Smooth muscle cell (in vitro differentiated cells): Measurements from ENCODE around the gene SLC38A8. TPM values are rescaled to one million over a fixed set of nuclear protein-coding genes. Genes with fewer than 3 reads are reported as not detected.

Experiments used
- DNase-seq: peaks from one replicate; lab custom pipeline; 2025; ENCODE audit not compliant: unreplicated experiment; lab: John Stamatoyannopoulos, UW
- H2AFZ ChIP-seq: fragments of 200-600 bp; sonication (generic); 2 replicates; pipeline ENCODE4 v1.6.0; 2016; ENCODE audit warnings: antibody characterized with exemption, low read depth, mild to moderate bottlenecking
- H3F3A ChIP-seq: fragments of 200-600 bp; sonication (generic); 2 replicates; pipeline ENCODE4 v1.6.0; 2017; ENCODE audit warnings: antibody characterized with exemption, low read depth
- H3K27ac ChIP-seq: fragments of 200-600 bp; sonication (generic); 2 replicates; pipeline ENCODE4 v1.5.1; 2016; ENCODE audit warnings: low read depth, mild to moderate bottlenecking
- H3K27me3 ChIP-seq: fragments of 200-600 bp; sonication (generic); 2 replicates; pipeline ENCODE4 v1.6.1; 2016; ENCODE audit warnings: low read depth, mild to moderate bottlenecking
- H3K36me3 ChIP-seq: fragments of 200-600 bp; sonication (generic); 2 replicates; pipeline ENCODE4 v1.5.1; 2016; ENCODE audit warnings: low read depth
- H3K4me1 ChIP-seq: fragments of 200-600 bp; sonication (generic); 2 replicates; pipeline ENCODE4 v1.5.1; 2016; ENCODE audit warnings: low read depth
- H3K4me2 ChIP-seq: fragments of 200-600 bp; sonication (generic); 2 replicates; pipeline ENCODE4 v1.6.0; 2016; ENCODE audit warnings: mild to moderate bottlenecking
- H3K4me3 ChIP-seq: fragments of 200-600 bp; sonication (generic); 2 replicates; pipeline ENCODE4 v1.5.1; 2016; ENCODE audit warnings: mild to moderate bottlenecking
- H3K79me2 ChIP-seq: fragments of 200-600 bp; sonication (generic); 2 replicates; pipeline ENCODE4 v1.6.0; 2016; ENCODE audit warnings: low read depth, mild to moderate bottlenecking
- H3K9ac ChIP-seq: fragments of 200-600 bp; sonication (generic); 2 replicates; pipeline ENCODE4 v1.6.0; 2016; ENCODE audit warnings: low read depth
- H3K9me3 ChIP-seq: fragments of 200-600 bp; sonication (generic); replicated peaks from 2 replicates; pipeline ENCODE4 v1.5.1; 2016; ENCODE audit warnings: low read depth
- H4K20me1 ChIP-seq: fragments of 200-600 bp; sonication (generic); 2 replicates; pipeline ENCODE4 v1.6.0; 2016; ENCODE audit warnings: low read depth
- CTCF ChIP-seq: fragments of 200-600 bp; sonication (generic); IDR thresholded peaks from 2 replicates; pipeline ENCODE4 v1.5.1; 2017; ENCODE audit warnings: borderline replicate concordance, mild to moderate bottlenecking, antibody characterized with exemption; ENCODE audit not compliant: insufficient read depth, poor library complexity, severe bottlenecking
- WGBS: methylation state at CpG from one replicate; pipeline ENCODE4 v1.1.7; 2016; ENCODE audit warnings: low lambda C conversion rate; 5-methylcytosine and 5-hydroxymethylcytosine counted together
- polyA plus RNA-seq: library from polyadenylated mRNA; unstranded; fragments of >200 nt; fragmentation: Nextera tagmentation; extraction: Ambion mirVana; gene quantifications from 2 replicates; pipeline ENCODE4 v1.2.1, GENCODE V29; 2016
- total RNA-seq: library from RNA; depleted of rRNA; stranded (reverse); fragments of >200 nt; gene quantifications from 2 replicates; pipeline ENCODE4 v1.2.3, GENCODE V29; 2014

The SLC38A8 gene
- total and polyA plus RNA-seq, 2 experiments from 2014 or later = not detected

- Histone ChIP-seq H3K36me3 (no peaks in the 10 kb centered on the region), H3K4me1 (no peaks in the 10 kb centered on the region), H3K4me2 (no peak overlapping the region), H3K9ac (no peak overlapping the region), H3K9me3 (no peaks in the 10 kb centered on the region), H3K4me3 (no peak overlapping the region), H2AFZ (no peak overlapping the region), H3K79me2 (no peaks in the 10 kb centered on the region), H3F3A (no peaks in the 10 kb centered on the region), H4K20me1 (peaks cover 4% of the 10 kb centered on the region), H3K27ac (no peak overlapping the region), H3K27me3 (no peaks in the 10 kb centered on the region)
- DNase-seq = no peak
- WGBS = 96% methylated on average over 11 of the region's 11 CpGs
- no peak for TF ChIP-seq CTCF
These were observed 45.0 kb upstream of the SLC38A8 start for GRCh38 chr16:84087466-84088151.

DNA sequence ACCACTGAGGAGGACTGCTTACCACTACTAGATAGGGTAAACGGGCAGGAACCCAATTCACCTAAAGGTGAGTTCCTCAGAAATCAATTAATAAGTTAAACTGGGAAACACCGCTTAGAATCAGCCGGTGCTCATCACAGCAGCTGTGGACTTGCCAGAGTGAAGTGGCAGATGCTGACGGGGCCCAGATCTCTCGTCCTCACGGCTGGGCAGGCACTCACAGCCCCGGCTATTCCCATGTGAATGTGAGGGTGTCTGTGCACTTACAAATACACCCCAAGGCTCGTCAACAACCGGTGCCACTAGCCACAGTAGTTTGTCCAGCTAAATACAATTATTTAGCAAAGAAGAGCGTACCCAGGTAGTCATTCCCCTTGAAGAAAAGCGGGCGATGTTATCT lies 44.4 kb upstream of the SLC38A8 start:
- 90% methylated on average over 12 of the region's 12 CpGs for WGBS
- no peak for DNase-seq
- H3K4me2 ChIP-seq = no peak overlapping the region
- no peak overlapping the region for H3K4me3 ChIP-seq
- no peaks in the 10 kb centered on the region for H3K36me3 ChIP-seq
- H4K20me1 ChIP-seq = peaks cover 4% of the 10 kb centered on the region
- no peaks in the 10 kb centered on the region for H3F3A ChIP-seq
- H3K27ac ChIP-seq = no peak overlapping the region
- H2AFZ ChIP-seq = no peak overlapping the region
- no peak for TF ChIP-seq CTCF
- H3K79me2 ChIP-seq = no peaks in the 10 kb centered on the region
- H3K9me3 ChIP-seq = no peaks in the 10 kb centered on the region
- H3K27me3 ChIP-seq = no peaks in the 10 kb centered on the region
- no peaks in the 10 kb centered on the region for H3K4me1 ChIP-seq
- H3K9ac ChIP-seq = no peak overlapping the region

GRCh38 chr16:84086341-84086740 lies 43.7 kb upstream of the SLC38A8 start:
- Histone ChIP-seq H3K4me2 (no peak overlapping the region), H4K20me1 (peaks cover 4% of the 10 kb centered on the region), H3K9ac (no peak overlapping the region), H3K27me3 (no peaks in the 10 kb centered on the region), H3K27ac (no peak overlapping the region), H2AFZ (no peak overlapping the region), H3K9me3 (no peaks in the 10 kb centered on the region), H3F3A (no peaks in the 10 kb centered on the region), H3K4me1 (no peaks in the 10 kb centered on the region), H3K36me3 (no peaks in the 10 kb centered on the region), H3K4me3 (no peak overlapping the region), H3K79me2 (no peaks in the 10 kb centered on the region)
- no peak for DNase-seq
- WGBS = 84% methylated on average over 11 of the region's 11 CpGs
- TF ChIP-seq CTCF = no peak

DNA sequence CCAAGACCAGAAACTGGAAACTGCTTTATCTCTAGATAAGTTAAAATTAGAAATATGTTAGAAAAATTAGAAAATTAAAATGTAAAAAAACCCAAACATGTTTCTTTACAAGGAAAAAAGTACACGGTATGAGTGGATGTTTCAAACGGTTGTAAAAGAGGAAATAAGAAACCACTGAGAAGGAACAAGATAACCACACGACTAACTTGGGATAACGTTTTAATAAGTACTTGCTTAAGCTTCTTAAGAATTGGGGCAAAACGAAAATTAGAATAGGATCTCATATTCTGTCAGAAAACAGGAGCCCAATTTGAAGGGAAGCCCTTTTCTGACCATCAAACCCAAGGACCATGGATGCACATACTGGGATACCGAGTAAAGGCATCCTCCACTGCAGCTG lies 43.2 kb upstream of the SLC38A8 start:
- no peaks in the 10 kb centered on the region for H3K9me3 ChIP-seq
- peaks cover 4% of the 10 kb centered on the region for H4K20me1 ChIP-seq
- H3F3A ChIP-seq = no peaks in the 10 kb centered on the region
- no peaks in the 10 kb centered on the region for H3K79me2 ChIP-seq
- no peak for DNase-seq
- no peaks in the 10 kb centered on the region for H3K4me1 ChIP-seq
- H3K27me3 ChIP-seq = no peaks in the 10 kb centered on the region
- WGBS = 89% methylated on average over 6 of the region's 6 CpGs
- H3K9ac ChIP-seq = no peak overlapping the region
- no peak for TF ChIP-seq CTCF
- H3K4me2 ChIP-seq = no peak overlapping the region
- H3K4me3 ChIP-seq = no peak overlapping the region
- no peak overlapping the region for H3K27ac ChIP-seq
- H2AFZ ChIP-seq = no peak overlapping the region
- H3K36me3 ChIP-seq = no peaks in the 10 kb centered on the region
